RWPE1 (cell line): Measurements from ENCODE around the gene ABHD3.
"Not testable (repeated sequence)": the region's sequence is repeated elsewhere in the genome, so short reads cannot be mapped to it uniquely, and the experiment has no call there.

Experiments
- CTCF ChIA-PET: fragments of 350-600 bp; sonication (Branson Sonifier 250); formaldehyde crosslinking; extraction: SDS; loops from one replicate; lab custom pipeline; 2021; lab: Yijun Ruan, JAX
- POLR2A ChIA-PET: fragments of 400-600 bp; formaldehyde crosslinking; extraction: SDS; loops from one replicate; lab custom pipeline; 2020; ENCODE audit warnings: antibody characterized with exemption; ENCODE audit not compliant: low non-redundant PET; lab: Yijun Ruan, JAX
- DNase-seq: peaks from one replicate; pipeline ENCODE4 v3.0.0; 2012; ENCODE audit warnings: low spot score
- H3K27ac ChIP-seq: fragments of 450-650 bp; 2 replicates; pipeline ENCODE4 v1.5.1; 2017
- TF ChIP-seq, protein P1 (sequence below): fragments of 450-650 bp; conservative IDR thresholded peaks from 2 replicates; pipeline ENCODE4 v1.5.1; 2017; ENCODE audit warnings: low read depth, mild to moderate bottlenecking

ABHD3 gene

GRCh38 chr18:21689736-21690135 lies 14.8 kb downstream of the ABHD3 start:
- H3K27ac ChIP-seq = no peak overlapping the region
- DNase-seq = no peak
- POLR2A ChIA-PET = no interaction called here
- TF ChIP-seq, protein P1, sequence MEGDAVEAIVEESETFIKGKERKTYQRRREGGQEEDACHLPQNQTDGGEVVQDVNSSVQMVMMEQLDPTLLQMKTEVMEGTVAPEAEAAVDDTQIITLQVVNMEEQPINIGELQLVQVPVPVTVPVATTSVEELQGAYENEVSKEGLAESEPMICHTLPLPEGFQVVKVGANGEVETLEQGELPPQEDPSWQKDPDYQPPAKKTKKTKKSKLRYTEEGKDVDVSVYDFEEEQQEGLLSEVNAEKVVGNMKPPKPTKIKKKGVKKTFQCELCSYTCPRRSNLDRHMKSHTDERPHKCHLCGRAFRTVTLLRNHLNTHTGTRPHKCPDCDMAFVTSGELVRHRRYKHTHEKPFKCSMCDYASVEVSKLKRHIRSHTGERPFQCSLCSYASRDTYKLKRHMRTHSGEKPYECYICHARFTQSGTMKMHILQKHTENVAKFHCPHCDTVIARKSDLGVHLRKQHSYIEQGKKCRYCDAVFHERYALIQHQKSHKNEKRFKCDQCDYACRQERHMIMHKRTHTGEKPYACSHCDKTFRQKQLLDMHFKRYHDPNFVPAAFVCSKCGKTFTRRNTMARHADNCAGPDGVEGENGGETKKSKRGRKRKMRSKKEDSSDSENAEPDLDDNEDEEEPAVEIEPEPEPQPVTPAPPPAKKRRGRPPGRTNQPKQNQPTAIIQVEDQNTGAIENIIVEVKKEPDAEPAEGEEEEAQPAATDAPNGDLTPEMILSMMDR = no peak
- CTCF ChIA-PET = no interaction called here

DNA sequence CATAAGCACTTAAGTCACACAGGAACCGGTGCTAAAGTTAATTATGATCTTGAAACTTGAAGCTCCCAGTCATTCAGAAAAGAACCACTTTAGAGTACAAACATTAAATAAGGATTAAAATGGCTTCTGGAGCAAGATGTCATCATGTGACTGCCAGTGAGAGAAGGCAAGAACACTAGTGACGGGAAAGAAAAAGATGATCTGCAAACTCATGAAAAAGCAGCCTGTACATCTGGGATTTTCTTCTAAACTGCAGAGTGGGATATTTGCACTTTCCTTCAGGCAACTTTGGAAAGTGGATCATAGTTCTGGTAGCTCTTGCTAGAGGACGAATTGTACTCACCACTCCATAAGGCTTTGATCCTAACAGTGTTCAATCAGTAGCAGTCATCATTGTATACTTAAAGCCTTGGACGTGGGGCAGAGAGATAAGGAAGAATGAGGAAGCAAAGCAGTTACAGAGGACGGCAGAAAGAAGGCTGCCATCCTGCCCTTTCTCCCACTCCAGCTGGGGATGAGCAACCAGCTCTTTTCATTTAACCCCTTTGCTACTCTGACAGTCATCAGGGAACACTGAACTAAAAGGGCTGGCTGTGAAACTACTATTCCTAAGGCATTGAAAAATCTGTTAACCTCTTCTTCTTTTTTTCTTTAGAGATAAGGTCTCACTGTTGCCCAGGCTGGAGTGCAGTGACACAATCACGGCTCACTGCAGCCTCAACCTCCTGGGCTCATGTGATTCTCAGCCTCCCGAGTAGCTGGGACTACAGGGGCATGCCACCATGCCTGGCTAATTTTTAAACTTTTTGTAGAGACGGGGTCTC lies 18.1 kb downstream of the ABHD3 start:
- TF ChIP-seq, protein P1 = no peak
- CTCF ChIA-PET = interaction anchor here (0.6 to 0.7 kb wide), 3 partner anchors 16 to 434 kb away, joined by 3 to 4 read pairs (median 3); no protein-coding TSS in a partner anchor
- POLR2A ChIA-PET = no interaction called here
- DNase-seq = no peak
- no peak overlapping the region for H3K27ac ChIP-seq

GRCh38 chr18:21685556-21685981 lies 19.0 kb downstream of the ABHD3 start:
- POLR2A ChIA-PET, H3K27ac ChIP-seq, DNase-seq: not testable (repeated sequence)
- CTCF ChIA-PET = interaction anchor here (0.6 to 0.7 kb wide), 2 partner anchors 70 to 525 kb away, joined by 3 read pairs; no protein-coding TSS in a partner anchor

GRCh38 chr18:21684731-21685130 lies 19.8 kb downstream of the ABHD3 start:
- POLR2A ChIA-PET = interaction anchor here (0.6 kb wide), 1 partner anchor 243 kb away, joined by 5 read pairs; no protein-coding TSS in a partner anchor
- CTCF ChIA-PET = no interaction called here
- DNase-seq = no peak
- no peak overlapping the region for H3K27ac ChIP-seq
- TF ChIP-seq, protein P1 = no peak

GRCh38 chr18:21682371-21683051 lies 22.1 kb downstream of the ABHD3 start:
- no peak overlapping the region for H3K27ac ChIP-seq
- ChIA-PET CTCF (interaction anchor here (0.6 to 1.0 kb wide), 2 partner anchors 9 to 55 kb away, joined by 4 to 6 read pairs; no protein-coding TSS in a partner anchor), POLR2A (no interaction called here)
- TF ChIP-seq, protein P1 = no peak
- DNase-seq = peak; percentile 48

GRCh38 chr18:21680161-21680560 lies 24.4 kb downstream of the ABHD3 start:
- no peak overlapping the region for H3K27ac ChIP-seq
- TF ChIP-seq, protein P1 = no peak
- ChIA-PET POLR2A (no interaction called here), CTCF (no interaction called here)
- no peak for DNase-seq

DNA sequence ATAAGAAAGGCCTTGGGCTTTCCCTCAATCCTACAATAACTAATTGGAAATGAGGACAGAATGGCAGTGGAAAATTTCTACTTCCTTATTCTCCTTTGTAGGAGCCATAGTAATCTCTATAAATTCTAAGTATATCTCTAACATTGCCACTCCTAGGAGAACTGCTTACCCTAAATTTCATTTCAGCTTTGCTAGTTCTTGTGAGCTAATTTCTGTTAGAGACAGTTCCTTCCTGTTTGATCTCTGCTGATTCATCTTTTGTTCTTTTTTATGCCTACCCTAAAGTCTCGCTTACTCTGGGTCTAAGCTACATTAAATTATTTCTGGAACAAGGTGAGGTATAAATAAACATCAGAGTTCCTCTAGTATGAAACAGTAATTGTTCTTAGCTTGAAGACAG lies 25.7 kb downstream of the ABHD3 start:
- TF ChIP-seq, protein P1 = no peak
- H3K27ac ChIP-seq = no peak overlapping the region
- POLR2A ChIA-PET = no interaction called here
- CTCF ChIA-PET = no interaction called here
- no peak for DNase-seq

- CTCF ChIA-PET = interaction anchor here (0.6 kb wide), 2 partner anchors 137 to 186 kb away, joined by 3 read pairs; no protein-coding TSS in a partner anchor
- POLR2A ChIA-PET = interaction anchor here (0.6 kb wide), 1 partner anchor 49 kb away, joined by 3 read pairs; no protein-coding TSS in a partner anchor
- H3K27ac ChIP-seq, DNase-seq: not testable (repeated sequence)
These were observed 29.2 kb downstream of the ABHD3 start for GRCh38 chr18:21675354-21675753.
